GM20000 (cell line): ENCODE results near the gene KCNJ11.
"Not testable (repeated sequence)": the region's sequence is repeated elsewhere in the genome, so short reads cannot be mapped to it uniquely, and the experiment has no call there.

Source experiments
- DNase-seq: peaks from one replicate; pipeline ENCODE4 v3.0.0; 2012; ENCODE audit warnings: low spot score
- TF ChIP-seq, protein P1 (sequence below): IDR thresholded peaks from 2 replicates; pipeline ENCODE4 v1.5.1; 2012; ENCODE audit warnings: mild to moderate bottlenecking, control low read depth; ENCODE audit errors: extremely low read depth, missing control alignments

The KCNJ11 gene

GRCh38 chr11:17428261-17428660 lies 39.8 kb upstream of the KCNJ11 start:
- DNase-seq: no peak
- TF ChIP-seq, protein P1, sequence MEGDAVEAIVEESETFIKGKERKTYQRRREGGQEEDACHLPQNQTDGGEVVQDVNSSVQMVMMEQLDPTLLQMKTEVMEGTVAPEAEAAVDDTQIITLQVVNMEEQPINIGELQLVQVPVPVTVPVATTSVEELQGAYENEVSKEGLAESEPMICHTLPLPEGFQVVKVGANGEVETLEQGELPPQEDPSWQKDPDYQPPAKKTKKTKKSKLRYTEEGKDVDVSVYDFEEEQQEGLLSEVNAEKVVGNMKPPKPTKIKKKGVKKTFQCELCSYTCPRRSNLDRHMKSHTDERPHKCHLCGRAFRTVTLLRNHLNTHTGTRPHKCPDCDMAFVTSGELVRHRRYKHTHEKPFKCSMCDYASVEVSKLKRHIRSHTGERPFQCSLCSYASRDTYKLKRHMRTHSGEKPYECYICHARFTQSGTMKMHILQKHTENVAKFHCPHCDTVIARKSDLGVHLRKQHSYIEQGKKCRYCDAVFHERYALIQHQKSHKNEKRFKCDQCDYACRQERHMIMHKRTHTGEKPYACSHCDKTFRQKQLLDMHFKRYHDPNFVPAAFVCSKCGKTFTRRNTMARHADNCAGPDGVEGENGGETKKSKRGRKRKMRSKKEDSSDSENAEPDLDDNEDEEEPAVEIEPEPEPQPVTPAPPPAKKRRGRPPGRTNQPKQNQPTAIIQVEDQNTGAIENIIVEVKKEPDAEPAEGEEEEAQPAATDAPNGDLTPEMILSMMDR: no peak

GRCh38 chr11:17426233-17426632 lies 37.8 kb upstream of the KCNJ11 start:
- not testable (repeated sequence) for DNase-seq

- TF ChIP-seq, protein P1: no peak
- DNase-seq: no peak
Observed at GRCh38 chr11:17423533-17424310, 35.3 kb upstream of the KCNJ11 start.

DNA sequence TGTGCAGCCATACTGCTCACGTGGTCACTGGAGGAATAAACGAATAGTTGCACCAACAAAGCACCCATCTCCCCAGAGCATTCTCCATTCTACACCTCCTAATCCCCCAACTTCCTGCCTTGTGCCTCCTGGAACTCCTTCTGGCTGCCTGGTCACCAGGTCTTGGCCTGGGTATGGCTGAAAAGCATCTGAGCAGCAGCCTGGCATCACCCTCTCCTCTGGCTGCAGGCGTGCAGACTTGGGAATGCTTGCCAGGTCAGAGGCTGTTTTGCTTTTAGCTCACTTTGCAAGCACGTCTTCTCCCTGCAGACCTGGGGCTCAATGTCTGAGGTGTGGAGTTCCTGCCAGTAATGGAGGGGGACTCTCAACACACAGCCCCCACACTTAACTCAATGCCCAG lies 33.3 kb upstream of the KCNJ11 start:
- no peak for DNase-seq
- TF ChIP-seq, protein P1: no peak

DNA sequence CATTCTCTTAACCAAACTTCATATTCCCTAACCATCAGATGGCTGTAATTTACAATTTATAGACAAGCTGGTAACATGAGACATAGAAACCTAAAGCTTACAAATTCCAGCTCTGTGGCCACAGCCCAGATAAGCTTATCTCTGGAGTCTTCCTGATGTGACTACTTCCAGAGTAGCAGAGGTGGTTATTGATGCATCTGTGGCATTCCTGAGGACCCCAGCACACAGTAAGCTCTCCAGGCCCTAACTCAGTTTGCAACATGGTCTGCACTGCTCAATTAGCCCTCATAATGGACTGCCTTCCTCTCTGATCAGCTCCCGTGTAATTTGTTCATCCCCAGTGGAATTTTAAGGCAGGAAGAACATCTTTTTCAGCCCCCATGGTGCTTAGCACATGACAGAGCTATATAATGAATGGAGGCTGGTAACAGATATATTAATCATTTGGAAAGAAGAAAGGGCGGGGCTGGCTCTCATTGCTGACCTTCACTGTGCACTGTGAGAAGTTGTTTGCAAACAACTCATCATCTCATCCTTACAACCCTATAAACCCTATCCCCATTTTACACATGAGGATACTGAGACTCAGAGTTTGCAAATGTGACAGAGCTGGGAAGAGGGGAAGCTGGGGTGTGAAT lies 30.1 kb upstream of the KCNJ11 start:
- DNase-seq: no peak
- TF ChIP-seq, protein P1: no peak

GRCh38 chr11:17416492-17416891 lies 28.0 kb upstream of the KCNJ11 start:
- TF ChIP-seq, protein P1: no peak
- no peak for DNase-seq

- TF ChIP-seq, protein P1: no peak
- no peak for DNase-seq
Observed at GRCh38 chr11:17415523-17416104, 27.2 kb upstream of the KCNJ11 start.
